ENCODE data around the gene TMEM167B.

- no peak for TF ChIP-seq CTCF (IDR thresholded peaks at IDR 0.05; ENCODE audit: low read depth, low read length, poor library complexity, severe bottlenecking)
- TF ChIP-seq EZH2phosphoT487 (IDR thresholded peaks at IDR 0.05; ENCODE audit: borderline replicate concordance, low read length): no peak
Observed at GRCh38 chr1:109065137-109065536, 25.4 kb upstream of the TMEM167B start.

Measured in DOHH2 (cell line).